Lung (tissue), 12 donors: ENCODE results near the gene LRRC45. TPM values are rescaled to one million over a fixed set of nuclear protein-coding genes. Genes with fewer than 3 reads are reported as not detected.
A peak's percentile ranks its signal among the peaks of the same experiment; 100 is the strongest.

Experiments used
- ATAC-seq: fragments of 200-7000 bp; cut with Tn5 transposase; one replicate; pipeline ENCODE4 v1.9.1; 2020; ENCODE audit warnings: moderate number of reproducible peaks; ENCODE audit not compliant: insufficient read depth, low FRiP score
- DNase-seq, 3 donors: peaks; one replicate each; pipeline ENCODE4 v3.0.0-alpha.2; 2013 to 2017
- H3K27ac ChIP-seq, 2 donors: one replicate each; pipeline ENCODE4 v1.5.1; 2013; ENCODE audit warnings: mild to moderate bottlenecking in 2 of 2, moderate library complexity in 2 of 2, control low read depth in 1 of 2, inconsistent platforms in 1 of 2, low read depth in 1 of 2, low read length in 1 of 2
- H3K27me3 ChIP-seq, 3 donors: one replicate each; pipeline ENCODE4 v1.5.1; 2013; ENCODE audit warnings: low read length in 2 of 3; ENCODE audit not compliant: control insufficient read depth in 3 of 3, insufficient read depth in 3 of 3
- H3K36me3 ChIP-seq, 4 donors: one replicate each; pipeline ENCODE4 v1.5.1; 2013; ENCODE audit warnings: low read length in 4 of 4, mild to moderate bottlenecking in 1 of 4, moderate library complexity in 1 of 4; ENCODE audit not compliant: control insufficient read depth in 4 of 4, insufficient read depth in 4 of 4
- H3K4me1 ChIP-seq, 5 donors: one replicate each; pipeline ENCODE4 v1.5.1; 2013; ENCODE audit warnings: low read length in 5 of 5, mild to moderate bottlenecking in 2 of 5, moderate library complexity in 1 of 5; ENCODE audit not compliant: control insufficient read depth in 5 of 5, insufficient read depth in 5 of 5
- H3K4me3 ChIP-seq: one replicate; pipeline ENCODE4 v1.5.1; 2013; ENCODE audit warnings: mild to moderate bottlenecking, control low read depth, moderate library complexity
- H3K9ac ChIP-seq, 2 donors: one replicate each; pipeline ENCODE4 v1.5.1; 2013; ENCODE audit warnings: low read length in 2 of 2, control low read depth in 1 of 2; ENCODE audit not compliant: insufficient read depth in 1 of 2
- H3K9me3 ChIP-seq, 4 donors: one replicate each; pipeline ENCODE4 v1.5.1; 2013; ENCODE audit warnings: low read length in 3 of 4, mild to moderate bottlenecking in 1 of 4, moderate library complexity in 1 of 4; ENCODE audit not compliant: control insufficient read depth in 4 of 4, insufficient read depth in 3 of 4
- WGBS, 2 donors: extraction: QIAGEN DNeasy Blood & Tissue Kit; methylation state at CpG; one replicate each; pipeline ENCODE4 v1.1.7; 2013; 5-methylcytosine and 5-hydroxymethylcytosine counted together
- polyA plus RNA-seq, 2 donors: library from polyadenylated mRNA; stranded (reverse); fragments of 200-250 nt; gene quantifications; one replicate each; pipeline ENCODE4 v1.2.1, GENCODE V29; 2013
- total RNA-seq, 2 donors: library from RNA; depleted of rRNA in 1 of 2; stranded (reverse); fragments of >200 nt in 1 of 2; gene quantifications; one replicate each; pipeline ENCODE4 v1.2.1, GENCODE V29; 2014 to 2021
- TF ChIP-seq, protein P1 (sequence below): IDR thresholded peaks from 2 replicates; pipeline ENCODE4 v1.5.1; 2012; ENCODE audit warnings: mild to moderate bottlenecking; ENCODE audit errors: control extremely low read depth, extremely low read depth
- donor health status: control.
- donor health status: control.
- donor health status: Bipolar disorder and iron deficiency.
- donor health status: healthy.
- donor health status: DM: yes; HTN: yes; CAD: no.

Gene LRRC45
- total and polyA plus RNA-seq, 4 donors = 12.1 to 26.6 (median 16.5) TPM

DNA sequence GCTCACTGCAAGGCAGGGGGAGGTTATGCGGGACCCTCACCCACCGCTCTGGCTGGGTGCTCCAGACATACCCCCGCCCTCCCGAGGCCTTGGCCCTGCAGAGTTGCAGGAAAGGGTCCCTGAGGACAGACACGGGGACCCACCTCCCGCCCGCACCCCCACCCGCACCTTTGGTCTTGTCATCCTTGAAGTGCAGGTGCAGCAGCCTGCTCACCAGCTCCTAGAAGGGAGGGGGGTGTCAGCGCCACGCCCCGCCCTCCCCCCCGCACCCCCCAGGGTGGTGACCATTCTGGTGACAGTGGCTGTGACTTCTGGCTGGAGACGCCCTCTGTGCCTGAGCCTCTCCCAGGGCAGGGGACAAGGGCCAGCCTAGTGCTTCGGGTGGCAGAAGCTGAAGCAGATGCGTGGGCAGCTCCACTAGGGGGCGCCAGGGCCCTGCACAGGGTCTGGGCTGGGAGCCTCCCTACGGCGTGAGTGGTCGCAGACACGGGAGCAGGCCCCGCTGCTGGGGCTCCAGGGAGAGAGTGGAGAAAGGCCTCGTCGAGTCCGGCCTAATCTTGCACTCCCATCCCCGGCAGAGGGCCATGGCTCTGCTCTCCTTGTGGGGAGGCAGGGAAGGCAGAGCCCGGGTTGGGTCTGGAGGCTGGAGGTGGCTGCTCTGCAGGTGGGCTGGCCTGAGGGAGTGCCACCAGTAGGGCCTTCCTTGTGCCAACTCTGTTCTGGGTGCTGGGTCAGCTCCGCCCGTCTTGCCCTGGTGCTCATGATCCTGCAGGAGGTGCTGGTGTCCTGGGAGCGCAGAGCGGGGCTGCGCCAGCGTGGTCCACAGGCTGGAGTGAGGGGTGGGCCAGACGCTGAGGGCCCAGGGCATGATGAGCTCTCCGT lies 3.2 kb upstream of the LRRC45 start:
- Histone ChIP-seq H3K27ac (no peak overlapping the region), H3K9me3 (no peaks in the 10 kb centered on the region), H3K4me1 (peaks cover 0 to 26% (median 12%) of the 10 kb centered on the region in 5 donors), H3K4me3 (no peak overlapping the region), H3K9ac (no peak overlapping the region), H3K27me3 (no peaks in the 10 kb centered on the region), H3K36me3 (peaks cover 0 to 8% (median 0%) of the 10 kb centered on the region in 4 donors)
- no peak for ATAC-seq
- 66 to 72% methylated on average over 34 of the region's 34 CpGs for WGBS, 2 donors
- DNase-seq = peak in 1 of 3 donors; percentile 49
- TF ChIP-seq, protein P1, sequence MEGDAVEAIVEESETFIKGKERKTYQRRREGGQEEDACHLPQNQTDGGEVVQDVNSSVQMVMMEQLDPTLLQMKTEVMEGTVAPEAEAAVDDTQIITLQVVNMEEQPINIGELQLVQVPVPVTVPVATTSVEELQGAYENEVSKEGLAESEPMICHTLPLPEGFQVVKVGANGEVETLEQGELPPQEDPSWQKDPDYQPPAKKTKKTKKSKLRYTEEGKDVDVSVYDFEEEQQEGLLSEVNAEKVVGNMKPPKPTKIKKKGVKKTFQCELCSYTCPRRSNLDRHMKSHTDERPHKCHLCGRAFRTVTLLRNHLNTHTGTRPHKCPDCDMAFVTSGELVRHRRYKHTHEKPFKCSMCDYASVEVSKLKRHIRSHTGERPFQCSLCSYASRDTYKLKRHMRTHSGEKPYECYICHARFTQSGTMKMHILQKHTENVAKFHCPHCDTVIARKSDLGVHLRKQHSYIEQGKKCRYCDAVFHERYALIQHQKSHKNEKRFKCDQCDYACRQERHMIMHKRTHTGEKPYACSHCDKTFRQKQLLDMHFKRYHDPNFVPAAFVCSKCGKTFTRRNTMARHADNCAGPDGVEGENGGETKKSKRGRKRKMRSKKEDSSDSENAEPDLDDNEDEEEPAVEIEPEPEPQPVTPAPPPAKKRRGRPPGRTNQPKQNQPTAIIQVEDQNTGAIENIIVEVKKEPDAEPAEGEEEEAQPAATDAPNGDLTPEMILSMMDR = peak; percentile 20

- Histone ChIP-seq H3K36me3 (peaks cover 0 to 8% (median 0%) of the 10 kb centered on the region in 4 donors), H3K9me3 (no peaks in the 10 kb centered on the region), H3K27ac (no peak overlapping the region), H3K27me3 (no peaks in the 10 kb centered on the region), H3K4me1 (peaks cover 0 to 25% (median 12%) of the 10 kb centered on the region in 5 donors), H3K9ac (no peak overlapping the region), H3K4me3 (no peak overlapping the region)
- ATAC-seq (no peak), DNase-seq (no peak)
- TF ChIP-seq, protein P1 = no peak
- WGBS, 2 donors = 81 to 89% methylated on average over 14 of the region's 14 CpGs
Observed at GRCh38 chr17:82020572-82021106, 2.5 kb upstream of the LRRC45 start.

GRCh38 chr17:82021107-82021899 lies 1.8 kb upstream of the LRRC45 start:
- WGBS, 2 donors = 40 to 50% methylated on average over 24 to 25 of the region's 25 CpGs
- Histone ChIP-seq H3K27ac (no peak overlapping the region), H3K9me3 (no peaks in the 10 kb centered on the region), H3K9ac (no peak overlapping the region), H3K36me3 (peaks cover 0 to 8% (median 0%) of the 10 kb centered on the region in 4 donors), H3K4me1 (peaks cover 0 to 25% (median 12%) of the 10 kb centered on the region in 5 donors), H3K27me3 (no peaks in the 10 kb centered on the region), H3K4me3 (no peak overlapping the region)
- ATAC-seq (no peak), DNase-seq (peak; percentile 78 to 83 (median 83))
- TF ChIP-seq, protein P1 = peak; percentile 56
